IPS-18a (cell line): Measurements from ENCODE around the gene C14orf180.
"Not testable (repeated sequence)": the region's sequence is repeated elsewhere in the genome, so short reads cannot be mapped to it uniquely, and the experiment has no call there.

Experiments used
- H3K27ac ChIP-seq: one replicate; pipeline ENCODE4 v1.5.1; 2013; ENCODE audit warnings: low read length
- H3K27me3 ChIP-seq: one replicate; pipeline ENCODE4 v1.6.1; 2013; ENCODE audit warnings: mild to moderate bottlenecking, low read length; ENCODE audit not compliant: control insufficient read depth, insufficient read depth
- H3K36me3 ChIP-seq: one replicate; pipeline ENCODE4 v1.6.1; 2013; ENCODE audit warnings: low read depth, low read length; ENCODE audit not compliant: control insufficient read depth
- H3K4me1 ChIP-seq: one replicate; pipeline ENCODE4 v1.6.1; 2013; ENCODE audit warnings: low read depth, low read length; ENCODE audit not compliant: control insufficient read depth
- H3K4me3 ChIP-seq: one replicate; pipeline ENCODE4 v1.5.1; 2013; ENCODE audit warnings: low read length
- H3K9ac ChIP-seq: one replicate; pipeline ENCODE4 v1.6.1; 2013; ENCODE audit warnings: mild to moderate bottlenecking, low read length, moderate library complexity
- H3K9me3 ChIP-seq: one replicate; pipeline ENCODE4 v1.6.1; 2013; ENCODE audit warnings: low read depth, low read length; ENCODE audit not compliant: control insufficient read depth

C14orf180 gene

GRCh38 chr14:104576232-104576969 lies 3.2 kb upstream of the C14orf180 start:
- no peaks in the 10 kb centered on the region for H3K36me3 ChIP-seq
- no peak overlapping the region for H3K27ac ChIP-seq
- H3K4me1 ChIP-seq = no peaks in the 10 kb centered on the region
- H3K9me3 ChIP-seq = no peaks in the 10 kb centered on the region
- H3K4me3 ChIP-seq = no peak overlapping the region
- no peak overlapping the region for H3K9ac ChIP-seq
- H3K27me3 ChIP-seq = no peaks in the 10 kb centered on the region

GRCh38 chr14:104576970-104577332 lies 2.6 kb upstream of the C14orf180 start:
- H3K36me3 ChIP-seq = no peaks in the 10 kb centered on the region
- no peaks in the 10 kb centered on the region for H3K4me1 ChIP-seq
- no peaks in the 10 kb centered on the region for H3K9me3 ChIP-seq
- H3K9ac ChIP-seq = no peak overlapping the region
- no peak overlapping the region for H3K4me3 ChIP-seq
- no peak overlapping the region for H3K27ac ChIP-seq
- no peaks in the 10 kb centered on the region for H3K27me3 ChIP-seq

GRCh38 chr14:104577426-104577825 lies 2.1 kb upstream of the C14orf180 start:
- H3K27me3 ChIP-seq = no peaks in the 10 kb centered on the region
- no peak overlapping the region for H3K9ac ChIP-seq
- no peaks in the 10 kb centered on the region for H3K9me3 ChIP-seq
- H3K4me1 ChIP-seq = no peaks in the 10 kb centered on the region
- H3K36me3 ChIP-seq = no peaks in the 10 kb centered on the region
- no peak overlapping the region for H3K27ac ChIP-seq
- no peak overlapping the region for H3K4me3 ChIP-seq

- H3K27ac ChIP-seq = no peak overlapping the region
- H3K4me3 ChIP-seq = no peak overlapping the region
- no peaks in the 10 kb centered on the region for H3K4me1 ChIP-seq
- no peaks in the 10 kb centered on the region for H3K9me3 ChIP-seq
- H3K9ac ChIP-seq = no peak overlapping the region
- no peaks in the 10 kb centered on the region for H3K36me3 ChIP-seq
- H3K27me3 ChIP-seq = no peaks in the 10 kb centered on the region
Observed at GRCh38 chr14:104577847-104578301, 1.7 kb upstream of the C14orf180 start.

- no peak overlapping the region for H3K4me3 ChIP-seq
- H3K36me3 ChIP-seq = no peaks in the 10 kb centered on the region
- no peaks in the 10 kb centered on the region for H3K27me3 ChIP-seq
Observed at GRCh38 chr14:104578321-104578720, 1.2 kb upstream of the C14orf180 start.

GRCh38 chr14:104579939-104580338 lies 375 bp downstream of the C14orf180 start:
- not testable (repeated sequence) for H3K4me3 ChIP-seq, H3K36me3 ChIP-seq, H3K4me1 ChIP-seq, H3K27ac ChIP-seq, H3K9ac ChIP-seq, H3K9me3 ChIP-seq, H3K27me3 ChIP-seq

More at GRCh38 chr14:104578321-104578720, 1.2 kb upstream of the C14orf180 start:
- Histone ChIP-seq H3K27ac (no peak overlapping the region), H3K9me3 (no peaks in the 10 kb centered on the region), H3K4me1 (no peaks in the 10 kb centered on the region), H3K9ac (no peak overlapping the region)

- Histone ChIP-seq H3K27ac (no peak overlapping the region), H3K4me1 (no peaks in the 10 kb centered on the region), H3K36me3 (no peaks in the 10 kb centered on the region), H3K4me3 (no peak overlapping the region), H3K9ac (no peak overlapping the region), H3K9me3 (no peaks in the 10 kb centered on the region), H3K27me3 (no peaks in the 10 kb centered on the region)
Observed at GRCh38 chr14:104580961-104581360, 1.4 kb downstream of the C14orf180 start.

- no peaks in the 10 kb centered on the region for H3K36me3 ChIP-seq
- no peak overlapping the region for H3K27ac ChIP-seq
- H3K4me3 ChIP-seq = no peak overlapping the region
- H3K9me3 ChIP-seq = no peaks in the 10 kb centered on the region
- no peaks in the 10 kb centered on the region for H3K4me1 ChIP-seq
- H3K27me3 ChIP-seq = no peaks in the 10 kb centered on the region
- no peak overlapping the region for H3K9ac ChIP-seq
Observed at GRCh38 chr14:104581521-104581920, 2.0 kb downstream of the C14orf180 start.

GRCh38 chr14:104582005-104582404 lies 2.4 kb downstream of the C14orf180 start:
- H3K4me3 ChIP-seq = no peak overlapping the region
- no peak overlapping the region for H3K27ac ChIP-seq
- H3K36me3 ChIP-seq = no peaks in the 10 kb centered on the region
- H3K4me1 ChIP-seq = no peaks in the 10 kb centered on the region
- no peaks in the 10 kb centered on the region for H3K9me3 ChIP-seq
- no peaks in the 10 kb centered on the region for H3K27me3 ChIP-seq
- H3K9ac ChIP-seq = no peak overlapping the region

- no peaks in the 10 kb centered on the region for H3K27me3 ChIP-seq
Observed at GRCh38 chr14:104582662-104583061, 3.1 kb downstream of the C14orf180 start.

GRCh38 chr14:104583424-104584306 lies 4.1 kb downstream of the C14orf180 start:
- Histone ChIP-seq H3K27me3 (no peaks in the 10 kb centered on the region), H3K27ac (no peak overlapping the region), H3K9me3 (no peaks in the 10 kb centered on the region), H3K9ac (no peak overlapping the region), H3K36me3 (no peaks in the 10 kb centered on the region), H3K4me1 (no peaks in the 10 kb centered on the region), H3K4me3 (no peak overlapping the region)

More at GRCh38 chr14:104582662-104583061, 3.1 kb downstream of the C14orf180 start:
- Histone ChIP-seq H3K27ac (no peak overlapping the region), H3K4me1 (no peaks in the 10 kb centered on the region), H3K9me3 (no peaks in the 10 kb centered on the region), H3K9ac (no peak overlapping the region), H3K36me3 (no peaks in the 10 kb centered on the region), H3K4me3 (no peak overlapping the region)
